DMS53 treated with DMSO at 0.1 percent for 48 hours (cell line): Measurements from ENCODE around the gene GLRX2.

ENCODE experiments used
- DNase-seq: peaks from one replicate; lab custom pipeline; 2025; ENCODE audit not compliant: unreplicated experiment; lab: John Stamatoyannopoulos, UW

Gene GLRX2

GRCh38 chr1:193113258-193113991 lies 8.2 kb upstream of the GLRX2 start:
- no peak for DNase-seq

- DNase-seq: no peak
Measured at GRCh38 chr1:193111641-193112090, 6.5 kb upstream of the GLRX2 start.

GRCh38 chr1:193110864-193111263 lies 5.7 kb upstream of the GLRX2 start:
- DNase-seq: no peak

- no peak for DNase-seq
Measured at GRCh38 chr1:193110246-193110645, 5.0 kb upstream of the GLRX2 start.

- no peak for DNase-seq
Measured at GRCh38 chr1:193109619-193110018, 4.4 kb upstream of the GLRX2 start.

- DNase-seq: no peak
Measured at GRCh38 chr1:193108471-193108870, 3.3 kb upstream of the GLRX2 start.

GRCh38 chr1:193105821-193106177 lies 585 bp upstream of the GLRX2 start:
- DNase-seq: no peak

GRCh38 chr1:193104502-193104906 lies 710 bp downstream of the GLRX2 start:
- DNase-seq: peak; percentile 71

GRCh38 chr1:193103759-193104501 lies 1.3 kb downstream of the GLRX2 start:
- no peak for DNase-seq

- DNase-seq: no peak
Measured at GRCh38 chr1:193102662-193103061, 2.6 kb downstream of the GLRX2 start.

GRCh38 chr1:193094112-193094511 lies 11.1 kb downstream of the GLRX2 start:
- no peak for DNase-seq

GRCh38 chr1:193090865-193091264 lies 14.3 kb downstream of the GLRX2 start:
- DNase-seq: no peak

- no peak for DNase-seq
Measured at GRCh38 chr1:193087893-193088292, 17.3 kb downstream of the GLRX2 start.

- DNase-seq: no peak
Measured at GRCh38 chr1:193086342-193086741, 18.9 kb downstream of the GLRX2 start.

- no peak for DNase-seq
Measured at GRCh38 chr1:193085263-193085662, 20.0 kb downstream of the GLRX2 start.

- no peak for DNase-seq
Measured at GRCh38 chr1:193083365-193084088, 21.7 kb downstream of the GLRX2 start.

- DNase-seq: no peak
Measured at GRCh38 chr1:193079187-193079586, 26.0 kb downstream of the GLRX2 start.

GRCh38 chr1:193077991-193078390 lies 27.2 kb downstream of the GLRX2 start:
- no peak for DNase-seq

- DNase-seq: peak; percentile 33
Measured at GRCh38 chr1:193070942-193071341, 34.3 kb downstream of the GLRX2 start.

- no peak for DNase-seq
Measured at GRCh38 chr1:193070386-193070753, 34.8 kb downstream of the GLRX2 start.

GRCh38 chr1:193069748-193070385 lies 35.3 kb downstream of the GLRX2 start:
- no peak for DNase-seq
